ENCODE results near the gene TEN1.
A peak's percentile ranks its signal among the peaks of the same experiment; 100 is the strongest.

The TEN1 gene

GRCh38 chr17:76022973-76023899 is 44.2 kb downstream of the TEN1 start:
- no peak for TF ChIP-seq ZFX (IDR thresholded peaks at IDR 0.05)
- TF ChIP-seq CTCF (conservative IDR thresholded peaks at IDR 0.05): no peak
- H3K27ac ChIP-seq: no peak overlapping the region

- no peak overlapping the region for H3K27ac ChIP-seq
- no peak for TF ChIP-seq CTCF (conservative IDR thresholded peaks at IDR 0.05)
- TF ChIP-seq ZFX (IDR thresholded peaks at IDR 0.05): no peak
Observed at GRCh38 chr17:76023900-76024237, 44.8 kb downstream of the TEN1 start.

GRCh38 chr17:76024353-76024752 is 45.3 kb downstream of the TEN1 start:
- TF ChIP-seq ZFX (IDR thresholded peaks at IDR 0.05) (no peak), CTCF (conservative IDR thresholded peaks at IDR 0.05) (no peak)
- H3K27ac ChIP-seq: no peak overlapping the region

- H3K27ac ChIP-seq: no peak overlapping the region
Observed at GRCh38 chr17:76025294-76025693, 46.3 kb downstream of the TEN1 start.

GRCh38 chr17:76026714-76027158 is 47.7 kb downstream of the TEN1 start:
- peak overlapping the region; percentile 82 for H3K27ac ChIP-seq
- TF ChIP-seq CTCF (conservative IDR thresholded peaks at IDR 0.05) (no peak), ZFX (IDR thresholded peaks at IDR 0.05) (peak; percentile 61; the same call in 1 of the 2 replicates)

More at GRCh38 chr17:76025294-76025693, 46.3 kb downstream of the TEN1 start:
- TF ChIP-seq ZFX (IDR thresholded peaks at IDR 0.05): no peak
- TF ChIP-seq CTCF (conservative IDR thresholded peaks at IDR 0.05): no peak

- peak within 1 kb of the TSS; percentile 82 for H3K27ac ChIP-seq
- TF ChIP-seq ZFX (IDR thresholded peaks at IDR 0.05): no peak
- no peak for TF ChIP-seq CTCF (conservative IDR thresholded peaks at IDR 0.05)
Observed at GRCh38 chr17:76027159-76027839, 48.3 kb downstream of the TEN1 start, which contains the start of gene EVPL. TSS of gene EVPL (minus strand) at chr17:76027306. CDS start at chr17:76027198, 108 bp downstream.
